Esophagus muscularis mucosa (tissue), 4 donors: ENCODE data around the gene NRSN2. TPM values are rescaled to one million over a fixed set of nuclear protein-coding genes. Genes with fewer than 3 reads are reported as not detected.
A peak's percentile ranks its signal among the peaks of the same experiment; 100 is the strongest.

Source experiments
- DNase-seq: peaks from one replicate; pipeline ENCODE4 v3.0.0-alpha.2; 2017; ENCODE audit errors: extremely low spot score
- H3K27ac ChIP-seq, 4 donors: fragments of 200-600 bp; sonication (generic); replicated peaks in 1 of 4; 1 replicate in 3 of 4; 2 replicates in 1 of 4; pipeline ENCODE4 v1.5.1; 2016 to 2019; ENCODE audit warnings: mild to moderate bottlenecking in 1 of 4
- H3K27me3 ChIP-seq, 4 donors: fragments of 200-600 bp; sonication (generic); one replicate each; pipeline versions ENCODE4 v1.5.1 to v1.6.0; 2016 to 2019
- H3K36me3 ChIP-seq, 4 donors: fragments of 200-600 bp; sonication (generic); one replicate each; pipeline ENCODE4 v1.5.1; 2016 to 2019
- H3K4me1 ChIP-seq, 4 donors: fragments of 200-600 bp; sonication (generic); one replicate each; pipeline ENCODE4 v1.5.1; 2016 to 2019
- H3K4me3 ChIP-seq, 4 donors: fragments of 200-600 bp; sonication (generic); 1 replicate in 2 of 4; 2 replicates in 2 of 4; pipeline ENCODE4 v1.5.1; 2016 to 2019; ENCODE audit warnings: mild to moderate bottlenecking in 4 of 4, moderate library complexity in 1 of 4
- H3K9me3 ChIP-seq, 4 donors: fragments of 200-600 bp; sonication (generic); 1 replicate in 3 of 4; 2 replicates in 1 of 4; pipeline ENCODE4 v1.5.1; 2016 to 2019
- CTCF ChIP-seq, 3 experiments: fragments of 200-600 bp in 2 of 3; fragments of 450-650 bp in 1 of 3; sonication (generic) in 2 of 3; IDR thresholded peaks; one replicate each; pipeline ENCODE4 v1.5.1; 2017 to 2019; ENCODE audit warnings: antibody characterized with exemption in 3 of 3, mild to moderate bottlenecking in 2 of 3, moderate library complexity in 1 of 3
- EP300 ChIP-seq: sonication (generic); formaldehyde crosslinking; IDR thresholded peaks from one replicate; pipeline ENCODE4 v1.6.1; 2017; ENCODE audit warnings: antibody characterized with exemption
- POLR2A ChIP-seq: fragments of 450-650 bp; IDR thresholded peaks from one replicate; pipeline ENCODE4 v1.6.1; 2017; ENCODE audit warnings: antibody characterized with exemption, moderate library complexity, mild to moderate bottlenecking, low read depth
- POLR2AphosphoS5 ChIP-seq, 2 donors: sonication (generic); formaldehyde crosslinking; IDR thresholded peaks; one replicate each; pipeline ENCODE4 v1.6.1; 2017; ENCODE audit warnings: antibody characterized with exemption in 2 of 2
- WGBS: methylation state at CpG from one replicate; pipeline ENCODE4 v1.1.5; 2018; 5-methylcytosine and 5-hydroxymethylcytosine counted together
- intact Hi-C: fragments of 100-400 bp; cut with DNase I; formaldehyde crosslinking; loops from one replicate; pipeline ENCODE4 v1.15.1; 2023
- total RNA-seq, 4 donors: library from RNA; depleted of rRNA; stranded (reverse); fragments of >200 nt; gene quantifications; one replicate each; pipeline versions ENCODE4 v1.1.0 to v1.2.1, GENCODE V29; 2016

The NRSN2 gene
- total RNA-seq, 4 donors from 2014 or later: 20.8 to 72.8 (median 48.9) TPM

DNA sequence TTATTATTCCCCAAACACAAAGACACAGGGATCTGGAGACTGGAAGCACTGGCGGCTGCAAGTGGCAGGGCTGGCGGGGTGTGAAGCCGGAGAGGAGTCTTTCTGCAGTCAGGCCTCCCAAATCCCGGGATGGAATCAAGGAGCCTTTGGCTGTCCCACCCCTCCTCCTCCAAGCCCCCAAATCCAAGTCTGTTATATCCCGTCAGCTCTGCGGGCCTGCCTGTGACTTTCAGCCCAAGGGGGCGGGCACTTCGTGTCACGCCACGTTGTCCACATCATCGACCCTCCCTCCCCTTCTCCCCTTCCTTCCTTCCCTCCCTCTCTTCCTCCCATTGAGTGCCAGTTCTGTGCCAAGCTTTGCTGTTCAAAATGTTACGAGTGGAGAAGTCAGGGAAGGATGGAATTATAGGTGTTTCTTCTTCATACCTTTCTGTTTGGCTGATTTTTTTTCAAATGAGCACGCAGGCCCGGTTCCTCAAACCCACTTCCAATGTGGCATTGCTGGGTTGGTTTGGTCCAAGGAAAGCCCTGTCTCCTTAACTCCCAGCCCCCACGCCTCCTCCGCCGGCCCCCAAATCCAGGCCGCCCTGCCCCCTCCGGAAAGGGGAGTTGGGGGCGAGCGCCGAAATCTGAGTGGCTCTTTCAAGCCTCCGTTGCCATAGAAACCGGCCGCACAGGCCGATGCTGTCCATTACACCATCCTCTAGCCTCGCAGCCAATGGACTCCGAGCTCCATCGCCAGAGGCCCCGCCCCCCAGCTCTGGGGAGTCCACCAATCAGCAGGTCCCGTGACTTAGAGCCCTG lies 36.9 kb upstream of the NRSN2 start:
- WGBS: 4% methylated on average over 28 of the region's 31 CpGs
- TF ChIP-seq POLR2A (no peak), CTCF (IDR thresholded peaks at IDR 0.05) (no peak), EP300 (no peak), POLR2AphosphoS5 (IDR thresholded peaks at IDR 0.05) (peak; percentile 46 to 69)
- Histone ChIP-seq H3K27ac (peak overlapping the region; percentile 69 to 87 (median 83)), H3K9me3 (no peaks in the 10 kb centered on the region), H3K4me3 (peak overlapping the region; percentile 49 to 68 (median 60)), H3K27me3 (no peaks in the 10 kb centered on the region), H3K36me3 (no peaks in the 10 kb centered on the region), H3K4me1 (peaks cover 14 to 25% (median 18%) of the 10 kb centered on the region in 4 donors)
- intact Hi-C loops: no loop called here
- DNase-seq: peak; percentile 100

DNA sequence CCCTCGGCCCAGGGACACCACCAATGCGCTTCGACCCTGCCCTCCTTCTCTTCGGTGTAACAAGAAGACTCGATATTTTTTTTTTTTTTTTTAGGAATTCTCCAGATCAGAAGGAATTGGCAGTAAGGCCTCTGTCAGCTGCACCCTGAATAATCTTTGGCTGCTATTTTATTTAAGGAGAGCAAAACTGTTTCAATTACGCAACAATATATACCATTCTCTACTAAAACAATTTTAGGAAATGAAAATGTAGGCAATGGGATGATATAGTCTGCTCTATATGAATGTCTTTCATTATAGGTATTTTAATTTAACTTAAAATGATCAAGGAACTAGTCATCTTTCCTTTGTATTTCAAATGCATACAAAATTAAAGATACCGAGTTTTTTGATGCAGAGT lies 36.3 kb upstream of the NRSN2 start:
- no peaks in the 10 kb centered on the region for H3K36me3 ChIP-seq
- 4% methylated on average over 7 of the region's 7 CpGs for WGBS
- peaks cover 14 to 25% (median 18%) of the 10 kb centered on the region in 4 donors for H3K4me1 ChIP-seq
- H3K9me3 ChIP-seq: no peaks in the 10 kb centered on the region
- H3K27ac ChIP-seq: peak overlapping the region; percentile 69 to 87 (median 83)
- H3K4me3 ChIP-seq: peak overlapping the region; percentile 49 to 68 (median 60)
- no peaks in the 10 kb centered on the region for H3K27me3 ChIP-seq
- TF ChIP-seq POLR2AphosphoS5 (IDR thresholded peaks at IDR 0.05): no peak
- TF ChIP-seq EP300: no peak
- TF ChIP-seq POLR2A: no peak
- no peak for TF ChIP-seq CTCF (IDR thresholded peaks at IDR 0.05)
- intact Hi-C loops: no loop called here
- DNase-seq: no peak

DNA sequence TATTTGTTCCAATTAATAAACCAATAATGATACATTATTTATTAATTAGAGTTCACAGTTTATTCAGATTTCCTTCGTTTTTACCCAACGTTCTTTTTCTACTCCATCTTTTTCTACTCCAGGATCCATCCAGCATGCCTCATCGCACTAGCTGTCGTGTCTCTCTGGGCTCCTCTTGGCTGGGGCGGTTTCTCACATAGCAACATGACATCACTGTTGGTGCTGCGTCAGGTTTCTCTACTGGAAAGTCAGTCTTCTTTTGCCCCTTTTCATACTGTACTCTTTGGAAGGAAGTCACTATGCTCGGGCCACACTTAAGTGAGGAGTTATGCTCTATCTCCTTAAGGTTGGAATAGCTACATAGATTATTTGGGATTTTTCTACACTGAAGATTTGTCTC lies 35.3 kb upstream of the NRSN2 start:
- Histone ChIP-seq H3K27ac (no peak overlapping the region), H3K4me3 (no peak overlapping the region), H3K4me1 (peaks cover 14 to 25% (median 18%) of the 10 kb centered on the region in 4 donors), H3K9me3 (no peaks in the 10 kb centered on the region), H3K36me3 (peaks cover 0 to 1% (median 0%) of the 10 kb centered on the region in 4 donors), H3K27me3 (no peaks in the 10 kb centered on the region)
- 82% methylated on average over 7 of the region's 7 CpGs for WGBS
- no peak for DNase-seq
- intact Hi-C loops: no loop called here
- TF ChIP-seq EP300 (no peak), CTCF (IDR thresholded peaks at IDR 0.05) (no peak), POLR2AphosphoS5 (IDR thresholded peaks at IDR 0.05) (no peak), POLR2A (no peak)

GRCh38 chr20:312067-312466 lies 34.8 kb upstream of the NRSN2 start:
- Histone ChIP-seq H3K4me3 (no peak overlapping the region), H3K9me3 (no peaks in the 10 kb centered on the region), H3K27me3 (no peaks in the 10 kb centered on the region), H3K27ac (no peak overlapping the region), H3K4me1 (peaks cover 14 to 25% (median 18%) of the 10 kb centered on the region in 4 donors), H3K36me3 (peaks cover 0 to 6% (median 2%) of the 10 kb centered on the region in 4 donors)
- WGBS: 91% methylated on average over 8 of the region's 8 CpGs
- no peak for DNase-seq
- TF ChIP-seq CTCF (IDR thresholded peaks at IDR 0.05) (no peak), POLR2A (no peak), EP300 (no peak), POLR2AphosphoS5 (IDR thresholded peaks at IDR 0.05) (no peak)
- intact Hi-C loops: no loop called here

GRCh38 chr20:312866-313265 lies 34.0 kb upstream of the NRSN2 start:
- Histone ChIP-seq H3K4me1 (peaks cover 14 to 25% (median 18%) of the 10 kb centered on the region in 4 donors), H3K27ac (no peak overlapping the region), H3K4me3 (no peak overlapping the region), H3K9me3 (no peaks in the 10 kb centered on the region), H3K36me3 (peaks cover 0 to 10% (median 7%) of the 10 kb centered on the region in 4 donors), H3K27me3 (no peaks in the 10 kb centered on the region)
- intact Hi-C loops: no loop called here
- TF ChIP-seq CTCF (IDR thresholded peaks at IDR 0.05): no peak
- no peak for TF ChIP-seq POLR2A
- no peak for TF ChIP-seq EP300
- TF ChIP-seq POLR2AphosphoS5 (IDR thresholded peaks at IDR 0.05): no peak
- no peak for DNase-seq
- 76% methylated on average over 1 of the region's 1 CpG for WGBS
